Osteoblast (primary cell): ENCODE measurements around the gene RBFOX2. TPM values are rescaled to one million over a fixed set of nuclear protein-coding genes. Genes with fewer than 3 reads are reported as not detected.

Experiments used
- DNase-seq: peaks from one replicate; pipeline ENCODE4 v3.0.0; 2011; ENCODE audit warnings: low spot score, mixed read lengths; ENCODE audit not compliant: insufficient read length; ENCODE audit errors: missing footprints
- H2AFZ ChIP-seq: 2 replicates; pipeline ENCODE4 v1.6.0; 2011; ENCODE audit warnings: mild to moderate bottlenecking, low read length
- H3K27ac ChIP-seq: 2 replicates; pipeline ENCODE4 v1.5.1; 2011; ENCODE audit warnings: mild to moderate bottlenecking, low read depth, low read length, moderate library complexity
- H3K27me3 ChIP-seq: 2 replicates; pipeline ENCODE4 v1.6.0; 2012; ENCODE audit warnings: mild to moderate bottlenecking, control low read depth, inconsistent platforms, low read length, moderate library complexity; ENCODE audit not compliant: insufficient read depth
- H3K36me3 ChIP-seq: 2 replicates; pipeline ENCODE4 v1.5.1; 2011; ENCODE audit warnings: mild to moderate bottlenecking, low read length, control low read depth, moderate library complexity; ENCODE audit not compliant: insufficient read depth
- H3K4me1 ChIP-seq: 2 replicates; pipeline ENCODE4 v1.5.1; 2011; ENCODE audit warnings: mild to moderate bottlenecking, low read length, control low read depth, moderate library complexity; ENCODE audit not compliant: insufficient read depth
- H3K4me2 ChIP-seq: 2 replicates; pipeline ENCODE4 v1.6.0; 2011; ENCODE audit warnings: mild to moderate bottlenecking, low read length; ENCODE audit not compliant: insufficient read depth
- H3K4me3 ChIP-seq: fragments of 200-600 bp; sonication (generic); 3 replicates; pipeline ENCODE4 v1.5.1; 2012; ENCODE audit warnings: mild to moderate bottlenecking, low read length, inconsistent platforms; ENCODE audit not compliant: insufficient read depth
- H3K79me2 ChIP-seq: 2 replicates; pipeline ENCODE4 v1.6.0; 2012; ENCODE audit warnings: mild to moderate bottlenecking, low read length, control low read depth, inconsistent platforms; ENCODE audit not compliant: insufficient read depth
- H3K9me3 ChIP-seq: 2 replicates; pipeline ENCODE4 v1.5.1; 2011; ENCODE audit warnings: low read depth, low read length, control low read depth
- H4K20me1 ChIP-seq: 2 replicates; pipeline ENCODE4 v1.6.0; 2012; ENCODE audit warnings: mild to moderate bottlenecking, low read length, control low read depth; ENCODE audit not compliant: insufficient read depth
- CTCF ChIP-seq: IDR thresholded peaks from 2 replicates; pipeline ENCODE4 v1.5.1; 2011; ENCODE audit warnings: mild to moderate bottlenecking, low read depth, low read length, moderate library complexity; ENCODE audit errors: extremely low read depth
- total RNA-seq: library from RNA; depleted of rRNA; stranded (reverse); fragments of >200 nt; gene quantifications from 2 replicates; pipeline ENCODE4 v1.2.3, GENCODE V29; 2012

RBFOX2 gene
- total RNA-seq, 1 donor, result 171 TPM

GRCh38 chr22:35915477-35916013 is 113.1 kb downstream of the RBFOX2 start:
- Histone ChIP-seq H3K36me3 (no peaks in the 10 kb centered on the region), H3K4me1 (peaks cover 37% of the 10 kb centered on the region), H2AFZ (no peak overlapping the region), H4K20me1 (peaks cover 8% of the 10 kb centered on the region), H3K27ac (peak overlapping the region; percentile 38), H3K4me3 (peak overlapping the region; percentile 72), H3K79me2 (peaks cover 87% of the 10 kb centered on the region), H3K4me2 (peak overlapping the region; percentile 98), H3K9me3 (no peaks in the 10 kb centered on the region), H3K27me3 (no peaks in the 10 kb centered on the region)
- no peak for TF ChIP-seq CTCF
- peak; percentile 32 for DNase-seq

GRCh38 chr22:35914665-35915476 is 113.8 kb downstream of the RBFOX2 start:
- peaks cover 8% of the 10 kb centered on the region for H4K20me1 ChIP-seq
- no peaks in the 10 kb centered on the region for H3K27me3 ChIP-seq
- peak; percentile 78 for DNase-seq
- no peak for TF ChIP-seq CTCF
- H3K4me1 ChIP-seq, result peaks cover 44% of the 10 kb centered on the region
- H3K79me2 ChIP-seq, result peaks cover 85% of the 10 kb centered on the region
- H2AFZ ChIP-seq, result peak overlapping the region; percentile 16
- H3K9me3 ChIP-seq, result no peaks in the 10 kb centered on the region
- peak overlapping the region; percentile 98 for H3K4me2 ChIP-seq
- H3K4me3 ChIP-seq, result peak overlapping the region; percentile 72
- peak overlapping the region; percentile 38 for H3K27ac ChIP-seq
- no peaks in the 10 kb centered on the region for H3K36me3 ChIP-seq

- no peaks in the 10 kb centered on the region for H3K27me3 ChIP-seq
- peaks cover 84% of the 10 kb centered on the region for H3K79me2 ChIP-seq
- peak overlapping the region; percentile 72 for H3K4me3 ChIP-seq
- H3K27ac ChIP-seq, result peak overlapping the region; percentile 38
- no peak for TF ChIP-seq CTCF
- H3K9me3 ChIP-seq, result no peaks in the 10 kb centered on the region
- peak overlapping the region; percentile 98 for H3K4me2 ChIP-seq
- peak overlapping the region; percentile 16 for H2AFZ ChIP-seq
- no peak for DNase-seq
- peaks cover 46% of the 10 kb centered on the region for H3K4me1 ChIP-seq
- H3K36me3 ChIP-seq, result no peaks in the 10 kb centered on the region
- H4K20me1 ChIP-seq, result peaks cover 8% of the 10 kb centered on the region
Observed at GRCh38 chr22:35914357-35914664, 114.3 kb downstream of the RBFOX2 start.

GRCh38 chr22:35913925-35914324 is 114.7 kb downstream of the RBFOX2 start:
- no peak for DNase-seq
- Histone ChIP-seq H3K4me3 (no peak overlapping the region), H4K20me1 (peaks cover 8% of the 10 kb centered on the region), H3K27ac (no peak overlapping the region), H3K79me2 (peaks cover 84% of the 10 kb centered on the region), H3K4me1 (peaks cover 46% of the 10 kb centered on the region), H2AFZ (no peak overlapping the region), H3K4me2 (peak overlapping the region; percentile 98), H3K36me3 (no peaks in the 10 kb centered on the region), H3K9me3 (no peaks in the 10 kb centered on the region), H3K27me3 (no peaks in the 10 kb centered on the region)
- no peak for TF ChIP-seq CTCF
